ENCODE results near the gene HEMGN. TPM values are rescaled to one million over a fixed set of nuclear protein-coding genes. Genes with fewer than 3 reads are reported as not detected.

Gene HEMGN
- total RNA-seq (2013; cell fraction: nucleolus; rRNA removed) = not detected in 2 replicates
- total RNA-seq (2014; rRNA removed) (0.05 TPM in 1 of 2 replicates, not detected in the other), total RNA-seq (2014; rRNA removed; fragmentation: Illumina TruSeq; extraction: Trizol) (0.09 and 0.14 TPM in 2 replicates), total RNA-seq (2021) (0.28 TPM in 1 of 2 replicates, not detected in the other), polyA plus RNA-seq (2011; rRNA removed) (0.04 TPM in 1 of 2 replicates, not detected in the other), polyA plus RNA-seq (2014; fragmentation: Illumina TruSeq; extraction: Trizol) (0.09 and 0.10 TPM in 2 replicates), polyA plus RNA-seq (2014; fragmentation: Nextera tagmentation; extraction: Ambion mirVana) (under 1 TPM; 0.03 to 0.18 TPM), polyA plus RNA-seq (2014; rRNA removed) (0.09 TPM in 1 of 2 replicates, not detected in the other), polyA plus RNA-seq (2016; fragmentation: Nextera tagmentation; extraction: Ambion mirVana) (not detected), polyA minus RNA-seq (2011; rRNA and poly(A)+ RNA removed) (not detected in 2 replicates), Bru-seq, nascent RNA (percentile 8 among the genes with signal in this experiment), BruChase-seq, experiment 1, labeled RNA remaining after a 6-hour chase (percentile 6 among the genes with signal in this experiment), BruChase-seq, experiment 2, labeled RNA remaining after a 2-hour chase (percentile 8 among the genes with signal in this experiment)
- polyA plus RNA-seq (2011; ENCODE audit: low read depth) = not detected
- polyA plus RNA-seq (2011; cell fraction: cytosol; rRNA removed) = not detected in 2 replicates
- polyA plus RNA-seq (2011; cell fraction: nucleus; rRNA removed) = not detected in 2 replicates
- polyA plus RNA-seq (2012) = not detected in 2 replicates
- polyA minus RNA-seq (2011; cell fraction: cytosol; rRNA and poly(A)+ RNA removed) = not detected in 2 replicates
- polyA minus RNA-seq (2011; cell fraction: nucleus; rRNA and poly(A)+ RNA removed) = not detected in 2 replicates
- long read RNA-seq, experiment 1 = 0 reads
- long read RNA-seq, experiment 2 = 0 reads

GRCh38 chr9:97938081-97938644, at the start of gene HEMGN:
Gene HEMGN (minus strand): TSS chr9:97938172. CDS start chr9:97938136, 36 bp downstream.
- TF ChIP-seq POLR2AphosphoS2 (IDR thresholded peaks at IDR 0.05; ENCODE audit: low read depth, low read length) = no peak
- no peak for TF ChIP-seq DPF2 (IDR thresholded peaks at IDR 0.05)
- TF ChIP-seq EP300 (IDR thresholded peaks at IDR 0.05; ENCODE audit: borderline replicate concordance in 1 of 2, control insufficient read depth in 1 of 2, low read depth in 2 of 2, low read length in 2 of 2) = 0 out of 4 replicates have a peak, but pooled peaks of 1 of the 2 experiments have one; percentile 9
- TF ChIP-seq ZNF384 (IDR thresholded peaks at IDR 0.05; ENCODE audit: borderline replicate concordance, low read depth, low read length) = no peak
- no peak for TF ChIP-seq SIN3A (IDR thresholded peaks at IDR 0.05; ENCODE audit: low read depth, low read length)
- no peak for TF ChIP-seq CBX3 (IDR thresholded peaks at IDR 0.05; ENCODE audit: borderline replicate concordance, low read depth)
- TF ChIP-seq BCL3 (IDR thresholded peaks at IDR 0.05; ENCODE audit: borderline replicate concordance, insufficient read depth, low read depth, low read length, poor library complexity, severe bottlenecking) = no peak
- peak; percentile 51 for TF ChIP-seq RUNX3 (IDR thresholded peaks at IDR 0.05; ENCODE audit: low read length)
- no peak for TF ChIP-seq PML (IDR thresholded peaks at IDR 0.05; ENCODE audit: low read length)
- TF ChIP-seq NFYA (IDR thresholded peaks at IDR 0.05; ENCODE audit: borderline replicate concordance, low read depth, low read length) = no peak
- Histone ChIP-seq H3K9me3 (replicated peaks; ENCODE audit: control insufficient read depth, insufficient read depth, low read length) (no peaks in the 10 kb centered on the region), H3K9ac (ENCODE audit: control insufficient read depth, insufficient read depth, low read length) (no peak within 1 kb of the TSS), H3K27ac (ENCODE audit: control insufficient read depth, insufficient read depth) (no peak within 1 kb of the TSS), H3K79me2 (ENCODE audit: control insufficient read depth, insufficient read depth, low read length) (no peaks in the 10 kb centered on the region), H3K27me3 (replicated peaks in 1 of 2; ENCODE audit: control insufficient read depth in 2 of 2, insufficient read depth in 2 of 2, low read length in 1 of 2) (no peaks in the 10 kb centered on the region), H4K20me1 (ENCODE audit: control insufficient read depth, insufficient read depth) (no peaks in the 10 kb centered on the region), H2AFZ (ENCODE audit: control insufficient read depth, low read depth, low read length) (peak within 1 kb of the TSS; percentile 89), H3K4me2 (ENCODE audit: control insufficient read depth, insufficient read depth) (peak within 1 kb of the TSS; percentile 54; the same call in 1 of the 2 replicates), H3K4me3 (no peak within 1 kb of the TSS), H3K36me3 (ENCODE audit: control insufficient read depth in 2 of 2, insufficient read depth in 2 of 2, low read length in 1 of 2) (no peaks in the 10 kb centered on the region), H3K4me1 (ENCODE audit: control insufficient read depth, insufficient read depth, low read length) (peaks cover 7% of the 10 kb centered on the region; the same call in 1 of the 2 replicates)
- ATAC-seq (peak; percentile 84), FAIRE-seq (peak; percentile 7), DNase-seq (ENCODE audit: low read depth, low spot score) (peak; percentile 28)
- intact Hi-C loops (cut with micrococcal nuclease; ENCODE audit: unreplicated experiment) (no loop called here), in situ Hi-C loops (cut with MboI) (no loop called here)
- BruUV-seq (replicated peaks) = no TSS peak
- WGBS (ENCODE audit: insufficient coverage, insufficient replicate concordance, low lambda C conversion rate, missing lambda C conversion rate) = 0% methylated on average over 3 of the region's 3 CpGs
- ChIA-PET SMC1A (ENCODE audit: uncharacterized antibody, unreplicated experiment) (interaction anchor here (0.6 to 0.9 kb wide), 2 partner anchors 25 to 268 kb away, joined by 3 to 4 read pairs; no protein-coding TSS in a partner anchor), CTCF (interaction anchor here (0.9 kb wide), 1 partner anchor 291 kb away, joined by 3 read pairs; no protein-coding TSS in a partner anchor), RAD21 (ENCODE audit: unreplicated experiment) (interaction anchor here (0.7 kb wide), 1 partner anchor 12 kb away, joined by 3 read pairs; no protein-coding TSS in a partner anchor), POLR2A (interaction anchor here (0.9 kb wide), 1 partner anchor 43 kb away, joined by 4 read pairs; no protein-coding TSS in a partner anchor)

Measured in GM12878 (cell line).